B cell (primary cell): ENCODE results near the gene NUP88.

ENCODE experiments used
- CTCF ChIP-seq: fragments of 200-600 bp; IDR thresholded peaks from one replicate; pipeline ENCODE4 v1.8.0; 2022; ENCODE audit warnings: antibody characterized with exemption, mild to moderate bottlenecking
- EZH2 ChIP-seq: IDR thresholded peaks from 2 replicates; pipeline ENCODE4 v1.6.1; 2012; ENCODE audit warnings: borderline replicate concordance, low read depth, mild to moderate bottlenecking, moderate library complexity, low read length; ENCODE audit not compliant: insufficient read depth, poor library complexity, severe bottlenecking

GRCh38 chr17:5416901-5417300, 2.6 kb downstream of the NUP88 start:
- TF ChIP-seq CTCF (no peak), EZH2 (no peak)
